Tibial artery (tissue), 4 donors: Measurements from ENCODE around the gene FOLR3.

Experiments
- DNase-seq, 2 donors: peaks; one replicate each; pipeline ENCODE4 v3.0.0-alpha.2; 2019
- H3K27ac ChIP-seq, 2 donors: fragments of 200-600 bp; sonication (generic) in 1 of 2; 1 replicate in 1 of 2; 2 replicates in 1 of 2; pipeline ENCODE4 v1.5.1; 2018 to 2019; ENCODE audit warnings: mild to moderate bottlenecking in 1 of 2
- H3K27me3 ChIP-seq, 2 donors: fragments of 200-600 bp; sonication (generic) in 1 of 2; one replicate each; pipeline versions ENCODE4 v1.5.1 to v1.6.0; 2016 to 2019
- H3K36me3 ChIP-seq, 3 donors: fragments of 200-600 bp; sonication (generic) in 2 of 3; one replicate each; pipeline ENCODE4 v1.5.1; 2016 to 2019; ENCODE audit warnings: mild to moderate bottlenecking in 2 of 3
- H3K4me1 ChIP-seq, 4 donors: fragments of 200-600 bp; sonication (generic) in 2 of 4; 1 replicate in 3 of 4; 2 replicates in 1 of 4; pipeline ENCODE4 v1.5.1; 2016 to 2019
- H3K4me3 ChIP-seq, 2 donors: fragments of 200-600 bp; sonication (generic) in 1 of 2; 1 replicate in 1 of 2; 2 replicates in 1 of 2; pipeline ENCODE4 v1.5.1; 2018 to 2019; ENCODE audit warnings: mild to moderate bottlenecking in 2 of 2
- H3K9me3 ChIP-seq, 3 donors: fragments of 200-600 bp; sonication (generic) in 1 of 3; one replicate each; pipeline ENCODE4 v1.5.1; 2016 to 2019
- intact Hi-C: fragments of 100-400 bp; cut with DNase I; formaldehyde crosslinking; loops from one replicate; pipeline ENCODE4 v1.15.0; 2023; ENCODE audit warnings: low total_unique reads
- TF ChIP-seq, protein P1 (sequence below), 2 experiments: fragments of 200-600 bp in 1 of 2; fragments of 450-650 bp in 1 of 2; IDR thresholded peaks; one replicate each; pipeline ENCODE4 v1.5.1; 2017 to 2019; ENCODE audit warnings: antibody characterized with exemption in 2 of 2, mild to moderate bottlenecking in 1 of 2, moderate library complexity in 1 of 2

Gene FOLR3

DNA sequence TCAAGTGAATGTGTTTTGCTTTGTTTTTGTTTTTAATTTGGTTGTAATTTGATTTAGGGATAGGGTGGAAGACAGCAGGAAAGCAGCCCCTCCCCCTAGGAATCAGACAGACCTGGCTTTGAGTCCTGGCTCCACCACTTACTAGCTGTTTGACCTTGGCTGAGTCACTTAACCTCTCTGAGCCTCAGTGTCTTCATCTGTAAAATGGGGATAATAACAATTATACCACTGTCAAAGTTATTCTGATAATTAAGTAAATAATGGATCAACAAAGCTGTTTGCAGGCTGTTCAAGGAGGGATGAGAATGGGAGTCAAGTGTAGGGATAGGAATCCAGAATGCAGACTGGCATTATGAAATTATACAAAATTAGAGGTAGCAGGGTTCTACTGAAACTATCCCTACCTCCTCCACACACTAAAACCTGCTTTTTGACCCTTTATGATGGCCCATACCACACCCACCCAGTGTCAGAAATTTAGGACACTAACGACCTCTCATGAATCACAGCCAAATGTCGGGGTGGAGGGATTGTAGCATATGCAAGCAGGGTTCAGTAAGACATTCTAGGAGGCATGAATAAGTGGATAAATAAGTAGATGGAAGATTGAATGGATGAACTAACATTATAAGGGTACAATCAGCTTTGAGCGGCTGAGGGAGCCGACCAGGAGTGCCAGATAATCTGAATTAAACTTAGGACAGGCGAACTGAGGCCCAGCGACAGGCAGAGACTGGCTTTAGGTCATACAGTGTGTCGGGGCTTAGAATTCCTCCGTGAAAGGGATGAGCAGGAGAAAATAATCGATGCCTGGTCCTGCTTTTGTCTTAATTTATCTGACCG is 24.0 kb upstream of the FOLR3 start:
- peak overlapping the region; percentile 90 to 94 for H3K27ac ChIP-seq
- TF ChIP-seq, protein P1, sequence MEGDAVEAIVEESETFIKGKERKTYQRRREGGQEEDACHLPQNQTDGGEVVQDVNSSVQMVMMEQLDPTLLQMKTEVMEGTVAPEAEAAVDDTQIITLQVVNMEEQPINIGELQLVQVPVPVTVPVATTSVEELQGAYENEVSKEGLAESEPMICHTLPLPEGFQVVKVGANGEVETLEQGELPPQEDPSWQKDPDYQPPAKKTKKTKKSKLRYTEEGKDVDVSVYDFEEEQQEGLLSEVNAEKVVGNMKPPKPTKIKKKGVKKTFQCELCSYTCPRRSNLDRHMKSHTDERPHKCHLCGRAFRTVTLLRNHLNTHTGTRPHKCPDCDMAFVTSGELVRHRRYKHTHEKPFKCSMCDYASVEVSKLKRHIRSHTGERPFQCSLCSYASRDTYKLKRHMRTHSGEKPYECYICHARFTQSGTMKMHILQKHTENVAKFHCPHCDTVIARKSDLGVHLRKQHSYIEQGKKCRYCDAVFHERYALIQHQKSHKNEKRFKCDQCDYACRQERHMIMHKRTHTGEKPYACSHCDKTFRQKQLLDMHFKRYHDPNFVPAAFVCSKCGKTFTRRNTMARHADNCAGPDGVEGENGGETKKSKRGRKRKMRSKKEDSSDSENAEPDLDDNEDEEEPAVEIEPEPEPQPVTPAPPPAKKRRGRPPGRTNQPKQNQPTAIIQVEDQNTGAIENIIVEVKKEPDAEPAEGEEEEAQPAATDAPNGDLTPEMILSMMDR (IDR thresholded peaks at IDR 0.05), result no peak
- H3K4me1 ChIP-seq, result peaks cover 0 to 15% (median 7%) of the 10 kb centered on the region in 4 donors
- intact Hi-C loops, result no loop called here
- H3K9me3 ChIP-seq, result no peaks in the 10 kb centered on the region
- peak overlapping the region; percentile 58 to 66 for H3K4me3 ChIP-seq
- peaks cover 0 to 24% (median 6%) of the 10 kb centered on the region in 3 donors for H3K36me3 ChIP-seq
- H3K27me3 ChIP-seq, result no peaks in the 10 kb centered on the region
- DNase-seq, result no peak

DNA sequence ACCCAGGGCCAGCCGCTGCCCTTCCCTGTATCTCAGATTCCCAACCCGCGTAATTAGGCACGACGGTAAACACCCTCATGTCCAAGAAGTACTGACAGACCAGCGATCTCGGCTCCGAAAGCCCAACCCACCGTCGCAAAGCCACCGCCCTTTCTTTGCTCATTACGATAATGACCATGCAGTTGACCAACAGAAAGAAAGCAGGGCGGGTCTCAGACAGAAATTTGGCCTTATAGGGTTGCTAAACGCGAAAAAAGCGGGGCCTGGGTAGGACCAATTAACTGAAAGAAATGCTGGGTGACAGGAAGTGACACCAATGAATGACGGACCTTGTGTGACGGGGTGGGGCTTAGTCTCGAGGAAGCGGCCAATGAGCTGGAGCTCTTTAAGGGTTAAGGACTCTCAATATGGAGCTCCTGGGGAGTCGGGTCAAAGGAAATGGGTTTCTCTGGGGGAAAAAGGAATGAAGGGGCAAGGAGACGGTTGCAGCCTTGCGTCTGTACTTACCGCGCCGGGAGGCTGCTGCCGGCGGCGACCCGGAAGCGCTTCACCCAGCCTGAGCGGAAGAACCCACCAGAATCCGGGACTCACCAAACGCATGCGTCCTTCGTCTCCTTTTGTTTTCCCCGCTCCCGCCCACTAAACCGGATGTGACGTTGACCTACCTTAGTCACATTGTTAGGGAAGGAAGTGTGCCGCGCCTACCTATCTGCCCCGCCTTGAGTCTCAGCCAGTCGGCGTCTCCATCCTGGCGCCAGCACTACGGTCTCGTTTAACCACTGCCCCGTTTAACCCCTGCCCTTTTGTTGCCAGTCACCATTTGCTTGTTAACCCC is 23.2 kb upstream of the FOLR3 start, which contains the start of gene ANAPC15:
Gene ANAPC15, minus strand, starts transcription at position 553 of the 835 bp plus-strand sequence. CDS start 1,419 bp downstream, outside the sequence.
- Histone ChIP-seq H3K27me3 (peaks cover 0 to 5% of the 10 kb centered on the region in 2 donors), H3K36me3 (peaks cover 0 to 24% (median 6%) of the 10 kb centered on the region in 3 donors), H3K9me3 (no peaks in the 10 kb centered on the region), H3K4me1 (peaks cover 0 to 15% (median 7%) of the 10 kb centered on the region in 4 donors), H3K4me3 (peak within 1 kb of the TSS; percentile 58 to 66), H3K27ac (peak within 1 kb of the TSS; percentile 90 to 94)
- TF ChIP-seq, protein P1 (IDR thresholded peaks at IDR 0.05), result no peak
- peak; percentile 99 to 100 for DNase-seq
- intact Hi-C loops, result no loop called here

DNA sequence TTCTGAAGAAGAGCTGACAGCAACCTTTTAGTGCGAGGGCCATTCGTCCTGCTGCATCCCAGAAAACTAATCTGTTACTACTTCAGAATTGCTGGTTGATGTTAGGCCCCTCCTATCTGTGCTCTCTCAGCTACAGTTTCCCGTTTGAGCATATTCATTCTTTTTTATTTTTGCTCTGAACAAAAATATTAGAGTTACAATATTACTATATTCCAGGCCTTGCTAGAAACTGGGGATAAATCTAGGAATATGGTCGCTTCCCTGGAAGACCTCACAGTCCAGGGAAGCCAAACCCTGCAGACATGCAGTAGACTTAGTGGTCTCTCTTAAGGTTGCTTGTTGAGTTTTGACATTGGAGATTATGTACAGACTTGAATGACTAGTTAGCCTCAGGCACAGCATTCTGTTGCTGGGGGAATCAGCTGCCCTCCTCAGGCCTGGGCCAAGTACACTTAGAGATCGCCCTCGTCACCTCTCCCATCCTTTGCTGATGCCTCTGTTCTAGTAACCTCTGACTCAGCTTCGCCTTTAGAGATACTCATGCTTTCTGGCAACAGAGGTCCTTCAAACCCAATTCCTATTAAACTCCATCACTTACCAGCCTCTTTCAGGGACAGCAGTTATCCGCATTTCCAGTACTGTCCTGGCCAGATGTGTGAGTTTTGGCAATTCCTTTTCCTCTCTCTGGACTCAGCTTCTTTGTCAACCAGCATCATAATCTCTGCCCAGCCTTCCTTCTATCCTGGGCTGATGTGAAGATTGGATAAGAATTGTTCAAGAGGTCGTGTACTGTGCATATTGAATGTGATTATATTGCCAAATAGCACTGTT is 22.3 kb upstream of the FOLR3 start:
- H3K36me3 ChIP-seq, result peaks cover 0 to 17% (median 5%) of the 10 kb centered on the region in 3 donors
- TF ChIP-seq, protein P1 (IDR thresholded peaks at IDR 0.05), result no peak
- intact Hi-C loops, result no loop called here
- no peak for DNase-seq
- H3K27me3 ChIP-seq, result peaks cover 0 to 9% of the 10 kb centered on the region in 2 donors
- peak overlapping the region; percentile 58 to 66 for H3K4me3 ChIP-seq
- H3K9me3 ChIP-seq, result no peaks in the 10 kb centered on the region
- peak overlapping the region; percentile 90 to 94 for H3K27ac ChIP-seq
- peaks cover 0 to 15% (median 7%) of the 10 kb centered on the region in 4 donors for H3K4me1 ChIP-seq

DNA sequence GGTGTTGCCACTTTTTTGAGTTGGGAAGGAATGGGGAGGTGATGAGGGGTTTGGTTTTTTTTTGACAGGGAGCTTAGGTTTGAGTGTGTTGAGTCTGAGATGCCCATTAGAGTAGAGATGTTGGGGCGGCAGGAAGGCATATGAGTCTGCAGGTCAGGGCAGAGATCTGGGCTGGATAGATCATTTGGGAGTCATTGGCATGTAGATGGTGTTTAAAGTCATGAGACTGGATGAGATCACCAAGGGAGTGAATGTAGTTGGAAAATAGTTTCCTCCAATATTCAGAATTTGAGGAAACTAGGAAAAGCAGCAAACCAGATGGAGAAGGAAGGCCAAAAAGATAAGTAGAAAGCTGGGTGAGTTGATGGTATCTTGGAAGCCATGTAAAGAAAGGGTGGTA is 21.0 kb upstream of the FOLR3 start:
- no peak for DNase-seq
- H3K27ac ChIP-seq, result no peak overlapping the region
- H3K4me1 ChIP-seq, result peaks cover 0 to 15% (median 7%) of the 10 kb centered on the region in 4 donors
- intact Hi-C loops, result no loop called here
- H3K27me3 ChIP-seq, result peaks cover 0 to 17% of the 10 kb centered on the region in 2 donors
- no peak overlapping the region for H3K4me3 ChIP-seq
- TF ChIP-seq, protein P1 (IDR thresholded peaks at IDR 0.05), result no peak
- H3K36me3 ChIP-seq, result peaks cover 0 to 4% (median 0%) of the 10 kb centered on the region in 3 donors
- H3K9me3 ChIP-seq, result no peaks in the 10 kb centered on the region
